Liver (tissue), 9 donors: Measurements from ENCODE around the gene MACROD1. TPM values are rescaled to one million over a fixed set of nuclear protein-coding genes. Genes with fewer than 3 reads are reported as not detected.

Source experiments
- DNase-seq: peaks from one replicate; pipeline ENCODE4 v3.0.0-alpha.2; 2017; ENCODE audit warnings: low spot score
- H3K27ac ChIP-seq, 2 donors: one replicate each; pipeline ENCODE4 v1.7.0; 2013; ENCODE audit warnings: inconsistent platforms in 2 of 2, low read length in 2 of 2, control low read depth in 1 of 2, low read depth in 1 of 2, mild to moderate bottlenecking in 1 of 2
- H3K27me3 ChIP-seq, 4 donors: one replicate each; pipeline versions ENCODE4 v1.6.1 to v1.7.0; 2013; ENCODE audit warnings: low read length in 3 of 4, inconsistent platforms in 1 of 4, mild to moderate bottlenecking in 1 of 4, moderate library complexity in 1 of 4; ENCODE audit not compliant: control insufficient read depth in 4 of 4, insufficient read depth in 4 of 4
- H3K36me3 ChIP-seq, 4 donors: one replicate each; pipeline versions ENCODE4 v1.6.1 to v1.7.0; 2013; ENCODE audit warnings: low read length in 3 of 4, mild to moderate bottlenecking in 3 of 4, low read depth in 1 of 4, moderate library complexity in 1 of 4; ENCODE audit not compliant: control insufficient read depth in 4 of 4, insufficient read depth in 3 of 4
- H3K4me1 ChIP-seq, 4 donors: one replicate each; pipeline versions ENCODE4 v1.6.1 to v1.7.0; 2013; ENCODE audit warnings: low read length in 3 of 4, mild to moderate bottlenecking in 3 of 4, moderate library complexity in 1 of 4; ENCODE audit not compliant: control insufficient read depth in 4 of 4, insufficient read depth in 4 of 4
- H3K4me3 ChIP-seq, 3 donors: one replicate each; pipeline versions ENCODE4 v1.6.1 to v1.7.0; 2013; ENCODE audit warnings: low read length in 3 of 3, control low read depth in 1 of 3, low read depth in 1 of 3, mild to moderate bottlenecking in 1 of 3
- H3K9ac ChIP-seq, 2 donors: one replicate each; pipeline ENCODE4 v1.7.0; 2013; ENCODE audit warnings: low read length in 2 of 2, mild to moderate bottlenecking in 2 of 2, moderate library complexity in 2 of 2, control low read depth in 1 of 2, low read depth in 1 of 2
- H3K9me3 ChIP-seq, 4 donors: one replicate each; pipeline versions ENCODE4 v1.6.1 to v1.7.0; 2013; ENCODE audit warnings: low read length in 3 of 4; ENCODE audit not compliant: control insufficient read depth in 4 of 4
- ATF3 ChIP-seq: IDR thresholded peaks from 2 replicates; pipeline ENCODE4 v1.6.1; 2016; ENCODE audit warnings: antibody characterized with exemption
- CTCF ChIP-seq: fragments of 150-350 bp; IDR thresholded peaks from 2 replicates; pipeline ENCODE4 v1.5.1; 2017; ENCODE audit warnings: improper control_type of control experiment, low read depth, low read length; ENCODE audit not compliant: missing input control
- EGR1 ChIP-seq, 2 donors: IDR thresholded peaks; 2 replicates each; pipeline ENCODE4 v1.6.1; 2016 to 2018; ENCODE audit warnings: antibody characterized with exemption in 2 of 2, low read depth in 2 of 2
- FOXA1 ChIP-seq: IDR thresholded peaks from 2 replicates; pipeline ENCODE4 v1.6.1; 2016; ENCODE audit warnings: antibody characterized with exemption
- FOXA2 ChIP-seq: IDR thresholded peaks from 2 replicates; pipeline ENCODE4 v1.6.1; 2016; ENCODE audit warnings: antibody characterized with exemption
- GABPA ChIP-seq, 2 donors: IDR thresholded peaks in 1 of 2; conservative IDR thresholded peaks in 1 of 2; 2 replicates each; pipeline ENCODE4 v1.6.1; 2016; ENCODE audit warnings: antibody characterized with exemption in 2 of 2, mild to moderate bottlenecking in 1 of 2, moderate library complexity in 1 of 2
- HNF4A ChIP-seq, 2 donors: conservative IDR thresholded peaks; 2 replicates each; pipeline ENCODE4 v1.6.1; 2016; ENCODE audit warnings: antibody characterized with exemption in 2 of 2, mild to moderate bottlenecking in 2 of 2
- HNF4G ChIP-seq: IDR thresholded peaks from 2 replicates; pipeline ENCODE4 v1.6.1; 2016; ENCODE audit warnings: antibody characterized with exemption
- JUND ChIP-seq, 2 donors: IDR thresholded peaks; 2 replicates each; pipeline ENCODE4 v1.6.1; 2016; ENCODE audit warnings: antibody characterized with exemption in 2 of 2
- MAX ChIP-seq: IDR thresholded peaks from 2 replicates; pipeline ENCODE4 v1.6.1; 2016; ENCODE audit warnings: antibody characterized with exemption
- NR2F2 ChIP-seq: IDR thresholded peaks from 2 replicates; pipeline ENCODE4 v1.6.1; 2016; ENCODE audit warnings: antibody characterized with exemption
- RAD21 ChIP-seq, 2 donors: IDR thresholded peaks; 2 replicates each; pipeline ENCODE4 v1.6.1; 2016; ENCODE audit warnings: antibody characterized with exemption in 2 of 2, mild to moderate bottlenecking in 2 of 2
- REST ChIP-seq: IDR thresholded peaks from 2 replicates; pipeline ENCODE4 v1.6.1; 2016; ENCODE audit warnings: antibody characterized with exemption, mild to moderate bottlenecking
- RXRA ChIP-seq, 2 donors: IDR thresholded peaks; 2 replicates each; pipeline ENCODE4 v1.6.1; 2017 to 2018; ENCODE audit warnings: antibody characterized with exemption in 2 of 2, mild to moderate bottlenecking in 1 of 2
- SP1 ChIP-seq: IDR thresholded peaks from 2 replicates; pipeline ENCODE4 v1.6.1; 2018; ENCODE audit warnings: antibody characterized with exemption, mild to moderate bottlenecking
- TAF1 ChIP-seq: conservative IDR thresholded peaks from 2 replicates; pipeline ENCODE4 v1.6.1; 2016; ENCODE audit warnings: antibody characterized with exemption, mild to moderate bottlenecking
- YY1 ChIP-seq: IDR thresholded peaks from 2 replicates; pipeline ENCODE4 v1.6.1; 2016; ENCODE audit warnings: antibody characterized with exemption, mild to moderate bottlenecking
- ZBTB33 ChIP-seq: IDR thresholded peaks from 2 replicates; pipeline ENCODE4 v1.6.1; 2016; ENCODE audit warnings: antibody characterized with exemption
- WGBS: extraction: QIAGEN DNeasy Blood & Tissue Kit; methylation state at CpG from one replicate; pipeline ENCODE4 v1.1.7; 2013; 5-methylcytosine and 5-hydroxymethylcytosine counted together
- polyA plus RNA-seq, 2 donors: library from polyadenylated mRNA; stranded (reverse) in 1 of 2; unstranded in 1 of 2; fragments of 200-250 nt in 1 of 2; fragments of >200 nt in 1 of 2; fragmentation: Nextera tagmentation in 1 of 2; extraction: Ambion mirVana in 1 of 2; gene quantifications; one replicate each; pipeline versions ENCODE4 v1.2.1 to v1.2.3, GENCODE V29; 2013 to 2015
- total RNA-seq, 2 donors: library from RNA; depleted of rRNA; stranded (reverse); fragments of >200 nt; gene quantifications; one replicate each; pipeline ENCODE4 v1.2.3, GENCODE V29; 2014
- donor health status: healthy.
- donor health status: healthy.
- donor health status: healthy.
- donor health status: healthy.
- donor health status: healthy.

Gene MACROD1
- total and polyA plus RNA-seq, 4 donors, result 8.9 to 25.9 (median 13.1) TPM

- Histone ChIP-seq H3K27me3 (no peaks in the 10 kb centered on the region), H3K9ac (no peak overlapping the region), H3K27ac (no peak overlapping the region), H3K9me3 (no peaks in the 10 kb centered on the region), H3K4me3 (no peak overlapping the region), H3K36me3 (no peaks in the 10 kb centered on the region), H3K4me1 (peaks cover 0 to 26% (median 13%) of the 10 kb centered on the region in 4 donors)
- WGBS, result 67% methylated on average over 9 of the region's 9 CpGs
- DNase-seq, result no peak
- TF ChIP-seq MAX, result no peak
- TF ChIP-seq RAD21 (IDR thresholded peaks at IDR 0.05), result no peak
- TF ChIP-seq REST, result no peak
- TF ChIP-seq FOXA1, result no peak
- no peak for TF ChIP-seq ZBTB33
- no peak for TF ChIP-seq HNF4G
- no peak for TF ChIP-seq GABPA (IDR thresholded peaks at IDR 0.05 in 1 of 2, conservative IDR thresholded peaks at IDR 0.05 in 1 of 2)
- TF ChIP-seq HNF4A (conservative IDR thresholded peaks at IDR 0.05), result no peak
- TF ChIP-seq SP1, result no peak
- no peak for TF ChIP-seq RXRA (IDR thresholded peaks at IDR 0.05)
- no peak for TF ChIP-seq YY1
- no peak for TF ChIP-seq TAF1
- no peak for TF ChIP-seq JUND (IDR thresholded peaks at IDR 0.05)
- TF ChIP-seq ATF3, result no peak
- TF ChIP-seq FOXA2, result no peak
- TF ChIP-seq EGR1 (IDR thresholded peaks at IDR 0.05; ENCODE audit: low read depth in 2 of 2), result no peak
- TF ChIP-seq NR2F2, result no peak
- no peak for TF ChIP-seq CTCF
Measured at GRCh38 chr11:64131683-64132190, 34.2 kb downstream of the MACROD1 start.
